Measurements from ENCODE around the gene PRR5L.

GRCh38 chr11:36454551-36454940 is 158.5 kb downstream of the PRR5L start:
- no peak for TF ChIP-seq CTCF (IDR thresholded peaks at IDR 0.05)
- TF ChIP-seq POLR2A (IDR thresholded peaks at IDR 0.05): no peak
